Epithelial cell of proximal tubule (primary cell): Measurements from ENCODE around the gene METAP1. TPM values are rescaled to one million over a fixed set of nuclear protein-coding genes. Genes with fewer than 3 reads are reported as not detected.

ENCODE experiments used
- DNase-seq: peaks from one replicate; pipeline ENCODE4 v3.0.0-alpha.2; 2011; ENCODE audit warnings: low read depth
- H3K4me3 ChIP-seq: 2 replicates; pipeline ENCODE4 v1.5.1; 2011; ENCODE audit warnings: low read depth, mild to moderate bottlenecking, low read length
- total RNA-seq: library from RNA; depleted of rRNA; stranded (reverse); fragments of >200 nt; gene quantifications from 2 replicates; pipeline ENCODE4 v1.2.3, GENCODE V29; 2015
- TF ChIP-seq, protein P1 (sequence below): conservative IDR thresholded peaks from 2 replicates; pipeline ENCODE4 v1.5.1; 2012; ENCODE audit warnings: low read depth, mild to moderate bottlenecking, low read length

Gene METAP1
- total RNA-seq, 1 donor from 2014 or later: 64.6 TPM

DNA sequence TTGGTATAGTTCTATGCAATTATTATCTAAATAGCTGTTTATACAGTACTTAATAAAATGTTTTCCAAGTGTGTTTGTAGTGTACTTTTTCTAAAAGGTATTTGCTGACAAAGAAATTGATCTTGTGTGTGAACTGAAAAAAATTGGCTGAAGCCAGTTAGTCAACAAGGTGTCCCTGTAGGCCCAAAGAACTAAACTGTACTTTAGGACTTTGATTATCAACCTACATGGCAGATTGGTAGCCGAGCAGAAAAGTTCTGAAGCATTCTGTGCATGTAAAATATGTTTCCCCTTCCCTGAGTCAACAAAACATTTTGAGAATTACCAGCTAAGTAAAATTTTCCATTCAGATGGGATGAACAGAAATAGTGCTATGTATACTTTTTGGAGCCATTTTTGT lies 72.1 kb downstream of the METAP1 start:
- TF ChIP-seq, protein P1, sequence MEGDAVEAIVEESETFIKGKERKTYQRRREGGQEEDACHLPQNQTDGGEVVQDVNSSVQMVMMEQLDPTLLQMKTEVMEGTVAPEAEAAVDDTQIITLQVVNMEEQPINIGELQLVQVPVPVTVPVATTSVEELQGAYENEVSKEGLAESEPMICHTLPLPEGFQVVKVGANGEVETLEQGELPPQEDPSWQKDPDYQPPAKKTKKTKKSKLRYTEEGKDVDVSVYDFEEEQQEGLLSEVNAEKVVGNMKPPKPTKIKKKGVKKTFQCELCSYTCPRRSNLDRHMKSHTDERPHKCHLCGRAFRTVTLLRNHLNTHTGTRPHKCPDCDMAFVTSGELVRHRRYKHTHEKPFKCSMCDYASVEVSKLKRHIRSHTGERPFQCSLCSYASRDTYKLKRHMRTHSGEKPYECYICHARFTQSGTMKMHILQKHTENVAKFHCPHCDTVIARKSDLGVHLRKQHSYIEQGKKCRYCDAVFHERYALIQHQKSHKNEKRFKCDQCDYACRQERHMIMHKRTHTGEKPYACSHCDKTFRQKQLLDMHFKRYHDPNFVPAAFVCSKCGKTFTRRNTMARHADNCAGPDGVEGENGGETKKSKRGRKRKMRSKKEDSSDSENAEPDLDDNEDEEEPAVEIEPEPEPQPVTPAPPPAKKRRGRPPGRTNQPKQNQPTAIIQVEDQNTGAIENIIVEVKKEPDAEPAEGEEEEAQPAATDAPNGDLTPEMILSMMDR: no peak
- DNase-seq: no peak
- no peak overlapping the region for H3K4me3 ChIP-seq

GRCh38 chr4:99071159-99071558 lies 75.6 kb downstream of the METAP1 start:
- H3K4me3 ChIP-seq: no peak overlapping the region

GRCh38 chr4:99074816-99075215 lies 79.3 kb downstream of the METAP1 start:
- TF ChIP-seq, protein P1: no peak
- DNase-seq: no peak
- H3K4me3 ChIP-seq: no peak overlapping the region

More at GRCh38 chr4:99071159-99071558, 75.6 kb downstream of the METAP1 start:
- DNase-seq: no peak
- TF ChIP-seq, protein P1: no peak

- TF ChIP-seq, protein P1: no peak
- no peak for DNase-seq
- no peak overlapping the region for H3K4me3 ChIP-seq
Measured at GRCh38 chr4:99076292-99076976, 80.9 kb downstream of the METAP1 start.

DNA sequence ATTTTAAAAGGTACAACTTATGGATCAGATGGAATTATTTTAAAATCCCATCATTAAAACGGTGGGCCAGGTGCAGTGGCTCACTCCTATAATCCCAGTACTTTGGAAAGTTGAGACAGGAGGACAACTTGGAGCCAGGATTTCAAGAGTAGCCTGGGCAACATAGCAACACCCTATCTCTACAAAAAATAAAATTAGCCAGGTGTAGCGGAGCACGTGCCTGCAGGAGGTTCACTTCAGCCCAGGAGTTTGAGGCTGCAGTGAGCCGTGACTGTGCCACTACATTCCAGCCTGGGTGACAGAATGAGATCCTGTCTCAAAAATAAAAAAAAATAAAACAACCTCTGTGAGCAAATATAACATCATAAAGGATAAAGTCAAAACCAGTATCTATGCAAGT lies 81.7 kb downstream of the METAP1 start:
- TF ChIP-seq, protein P1: no peak
- no peak for DNase-seq
- no peak overlapping the region for H3K4me3 ChIP-seq

DNA sequence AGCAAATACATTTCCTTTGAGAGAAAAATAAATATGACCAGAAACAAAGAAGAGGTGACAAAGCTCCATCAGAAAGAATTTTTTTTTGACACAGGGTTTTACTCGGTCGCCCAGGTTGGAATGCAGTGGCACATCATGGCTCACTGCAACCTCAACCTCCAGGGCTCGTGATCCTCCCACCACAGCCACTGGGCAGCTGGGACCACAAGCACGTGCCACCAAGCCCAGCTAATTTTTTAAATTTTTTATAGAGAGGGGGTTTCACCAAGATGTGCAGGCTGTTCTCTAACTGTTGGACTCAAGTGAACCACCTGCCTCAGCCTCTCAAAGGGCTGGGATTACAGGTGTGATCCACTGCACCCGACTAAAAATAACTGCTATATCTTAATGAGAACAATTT lies 82.8 kb downstream of the METAP1 start:
- TF ChIP-seq, protein P1: no peak
- no peak for DNase-seq
- H3K4me3 ChIP-seq: no peak overlapping the region
